ENCODE results near the gene EIF2B2. TPM values are rescaled to one million over a fixed set of nuclear protein-coding genes. Genes with fewer than 3 reads are reported as not detected.

EIF2B2 gene
- total and polyA plus RNA-seq, 9 of the 15 experiments (the other 6 are each of a cell fraction or from before 2014, with no cell fraction given), result 10.6 to 94.1 (median 38.9) TPM

DNA sequence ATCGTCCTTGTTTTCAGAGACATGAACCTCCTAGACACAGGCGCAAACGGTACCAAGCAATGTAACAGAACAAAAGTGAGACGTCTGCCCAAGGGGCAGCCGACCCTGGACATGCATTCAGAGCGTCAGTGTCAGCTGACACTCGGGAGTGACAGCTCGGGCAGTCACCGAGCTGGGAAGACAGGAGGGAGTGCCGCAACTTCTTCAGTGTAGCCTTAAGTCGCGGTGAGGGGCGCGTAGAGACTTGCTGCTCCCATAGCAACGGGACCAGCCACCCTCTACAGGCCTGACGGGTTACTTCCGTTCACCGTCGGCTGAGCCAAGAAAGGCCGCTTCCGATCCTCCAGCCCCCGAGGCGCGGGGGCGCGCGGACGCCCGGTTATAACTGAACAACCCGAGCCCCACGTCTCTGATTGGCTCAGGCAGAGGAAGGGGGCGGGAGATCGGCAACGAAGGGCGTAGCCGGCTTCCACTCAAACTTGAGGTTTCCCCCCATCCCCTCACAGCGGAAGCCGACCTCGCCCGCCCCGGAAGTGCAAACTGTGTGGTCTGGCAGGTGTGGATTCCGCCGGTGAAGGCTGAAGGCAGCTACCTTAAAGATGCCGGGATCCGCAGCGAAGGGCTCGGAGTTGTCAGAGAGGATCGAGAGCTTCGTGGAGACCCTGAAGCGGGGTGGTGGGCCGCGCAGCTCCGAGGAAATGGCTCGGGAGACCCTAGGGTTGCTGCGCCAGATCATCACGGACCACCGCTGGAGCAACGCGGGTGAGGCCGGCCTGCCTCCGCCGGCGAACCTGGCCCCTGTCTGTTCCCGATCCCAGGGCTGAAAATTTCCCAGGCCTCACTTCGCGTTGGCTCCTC, at the start of gene EIF2B2 (continued):
- TF ChIP-seq ARHGAP35 (IDR thresholded peaks at IDR 0.05; ENCODE audit: partially characterized antibody) (no peak), ZNF174 (CRISPR knock-in tag; IDR thresholded peaks at IDR 0.05) (no peak), EP400 (IDR thresholded peaks at IDR 0.05) (peak; percentile 53; the same call in 1 of the 2 replicates), DPF2 (IDR thresholded peaks at IDR 0.05) (no peak), HEY1 (CRISPR knock-in tag; IDR thresholded peaks at IDR 0.05; ENCODE audit: borderline replicate concordance) (no peak), DIDO1 (tag; IDR thresholded peaks at IDR 0.05; ENCODE audit: low read depth) (peak; percentile 82), TRIM24 (IDR thresholded peaks at IDR 0.05) (no peak), NCOR1 (IDR thresholded peaks at IDR 0.05) (no peak), MCM3 (IDR thresholded peaks at IDR 0.05) (no peak), SMAD4 (CRISPR knock-in tag; conservative IDR thresholded peaks at IDR 0.05) (no peak), CTBP1 (IDR thresholded peaks at IDR 0.05; ENCODE audit: borderline replicate concordance) (0 out of 2 replicates have a peak, but pooled peaks have one; percentile 39), NBN (IDR thresholded peaks at IDR 0.05; ENCODE audit: low read depth) (no peak), POLR2AphosphoS2 (IDR thresholded peaks at IDR 0.05; ENCODE audit: low read length) (no peak), SUPT5H (IDR thresholded peaks at IDR 0.05) (peak; percentile 61), KHSRP (IDR thresholded peaks at IDR 0.05) (no peak), GABPA (tag; conservative IDR thresholded peaks at IDR 0.05; ENCODE audit: low read depth) (peak; percentile 97), MXI1 (IDR thresholded peaks at IDR 0.05; ENCODE audit: low read depth, low read length) (0 out of 2 replicates have a peak, but pooled peaks have one; percentile 68), XRCC4 (IDR thresholded peaks at IDR 0.05; ENCODE audit: extremely low read depth, insufficient read depth, insufficient read length) (no peak)
- TF ChIP-seq, protein P1, sequence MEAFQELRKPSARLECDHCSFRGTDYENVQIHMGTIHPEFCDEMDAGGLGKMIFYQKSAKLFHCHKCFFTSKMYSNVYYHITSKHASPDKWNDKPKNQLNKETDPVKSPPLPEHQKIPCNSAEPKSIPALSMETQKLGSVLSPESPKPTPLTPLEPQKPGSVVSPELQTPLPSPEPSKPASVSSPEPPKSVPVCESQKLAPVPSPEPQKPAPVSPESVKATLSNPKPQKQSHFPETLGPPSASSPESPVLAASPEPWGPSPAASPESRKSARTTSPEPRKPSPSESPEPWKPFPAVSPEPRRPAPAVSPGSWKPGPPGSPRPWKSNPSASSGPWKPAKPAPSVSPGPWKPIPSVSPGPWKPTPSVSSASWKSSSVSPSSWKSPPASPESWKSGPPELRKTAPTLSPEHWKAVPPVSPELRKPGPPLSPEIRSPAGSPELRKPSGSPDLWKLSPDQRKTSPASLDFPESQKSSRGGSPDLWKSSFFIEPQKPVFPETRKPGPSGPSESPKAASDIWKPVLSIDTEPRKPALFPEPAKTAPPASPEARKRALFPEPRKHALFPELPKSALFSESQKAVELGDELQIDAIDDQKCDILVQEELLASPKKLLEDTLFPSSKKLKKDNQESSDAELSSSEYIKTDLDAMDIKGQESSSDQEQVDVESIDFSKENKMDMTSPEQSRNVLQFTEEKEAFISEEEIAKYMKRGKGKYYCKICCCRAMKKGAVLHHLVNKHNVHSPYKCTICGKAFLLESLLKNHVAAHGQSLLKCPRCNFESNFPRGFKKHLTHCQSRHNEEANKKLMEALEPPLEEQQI (IDR thresholded peaks at IDR 0.05), result no peak
- TF ChIP-seq, protein P2, sequence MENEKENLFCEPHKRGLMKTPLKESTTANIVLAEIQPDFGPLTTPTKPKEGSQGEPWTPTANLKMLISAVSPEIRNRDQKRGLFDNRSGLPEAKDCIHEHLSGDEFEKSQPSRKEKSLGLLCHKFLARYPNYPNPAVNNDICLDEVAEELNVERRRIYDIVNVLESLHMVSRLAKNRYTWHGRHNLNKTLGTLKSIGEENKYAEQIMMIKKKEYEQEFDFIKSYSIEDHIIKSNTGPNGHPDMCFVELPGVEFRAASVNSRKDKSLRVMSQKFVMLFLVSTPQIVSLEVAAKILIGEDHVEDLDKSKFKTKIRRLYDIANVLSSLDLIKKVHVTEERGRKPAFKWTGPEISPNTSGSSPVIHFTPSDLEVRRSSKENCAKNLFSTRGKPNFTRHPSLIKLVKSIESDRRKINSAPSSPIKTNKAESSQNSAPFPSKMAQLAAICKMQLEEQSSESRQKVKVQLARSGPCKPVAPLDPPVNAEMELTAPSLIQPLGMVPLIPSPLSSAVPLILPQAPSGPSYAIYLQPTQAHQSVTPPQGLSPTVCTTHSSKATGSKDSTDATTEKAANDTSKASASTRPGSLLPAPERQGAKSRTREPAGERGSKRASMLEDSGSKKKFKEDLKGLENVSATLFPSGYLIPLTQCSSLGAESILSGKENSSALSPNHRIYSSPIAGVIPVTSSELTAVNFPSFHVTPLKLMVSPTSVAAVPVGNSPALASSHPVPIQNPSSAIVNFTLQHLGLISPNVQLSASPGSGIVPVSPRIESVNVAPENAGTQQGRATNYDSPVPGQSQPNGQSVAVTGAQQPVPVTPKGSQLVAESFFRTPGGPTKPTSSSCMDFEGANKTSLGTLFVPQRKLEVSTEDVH (IDR thresholded peaks at IDR 0.05; ENCODE audit: low read depth, partially characterized antibody), result peak; percentile 74
- TF ChIP-seq, protein P3, sequence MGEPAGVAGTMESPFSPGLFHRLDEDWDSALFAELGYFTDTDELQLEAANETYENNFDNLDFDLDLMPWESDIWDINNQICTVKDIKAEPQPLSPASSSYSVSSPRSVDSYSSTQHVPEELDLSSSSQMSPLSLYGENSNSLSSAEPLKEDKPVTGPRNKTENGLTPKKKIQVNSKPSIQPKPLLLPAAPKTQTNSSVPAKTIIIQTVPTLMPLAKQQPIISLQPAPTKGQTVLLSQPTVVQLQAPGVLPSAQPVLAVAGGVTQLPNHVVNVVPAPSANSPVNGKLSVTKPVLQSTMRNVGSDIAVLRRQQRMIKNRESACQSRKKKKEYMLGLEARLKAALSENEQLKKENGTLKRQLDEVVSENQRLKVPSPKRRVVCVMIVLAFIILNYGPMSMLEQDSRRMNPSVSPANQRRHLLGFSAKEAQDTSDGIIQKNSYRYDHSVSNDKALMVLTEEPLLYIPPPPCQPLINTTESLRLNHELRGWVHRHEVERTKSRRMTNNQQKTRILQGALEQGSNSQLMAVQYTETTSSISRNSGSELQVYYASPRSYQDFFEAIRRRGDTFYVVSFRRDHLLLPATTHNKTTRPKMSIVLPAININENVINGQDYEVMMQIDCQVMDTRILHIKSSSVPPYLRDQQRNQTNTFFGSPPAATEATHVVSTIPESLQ (CRISPR knock-in tag; IDR thresholded peaks at IDR 0.05), result no peak
